Effector memory CD8-positive, alpha-beta T cell (primary cell): ENCODE data around the gene GPBP1L1.
"Not testable (repeated sequence)": the region's sequence is repeated elsewhere in the genome, so short reads cannot be mapped to it uniquely, and the experiment has no call there.

ENCODE experiments used
- ATAC-seq: fragments of 150-1000 bp; cut with Tn5 transposase; replicated peaks from 2 replicates; pipeline ENCODE4 v1.10.0; 2021; ENCODE audit warnings: mild to moderate bottlenecking, moderate library complexity
- DNase-seq, 3 experiments: peaks; one replicate each; pipeline ENCODE4 v3.0.0; 2021
- H3K27ac Mint-ChIP-seq, 2 donors: one replicate each; pipeline ENCODE4 v1.8.0; 2022; ENCODE audit warnings: mild to moderate bottlenecking in 2 of 2, mixed read lengths in 2 of 2, moderate library complexity in 2 of 2
- H3K27me3 Mint-ChIP-seq, 2 donors: one replicate each; pipeline ENCODE4 v1.8.0; 2022; ENCODE audit warnings: mixed read lengths in 2 of 2
- H3K36me3 Mint-ChIP-seq: one replicate; pipeline ENCODE4 v1.8.0; 2022; ENCODE audit warnings: mild to moderate bottlenecking, moderate library complexity, mixed read lengths; ENCODE audit not compliant: insufficient read depth
- H3K4me1 Mint-ChIP-seq, 2 donors: one replicate each; pipeline ENCODE4 v1.8.0; 2022; ENCODE audit warnings: low read depth in 2 of 2, mixed read lengths in 2 of 2
- H3K4me3 Mint-ChIP-seq, 2 donors: one replicate each; pipeline ENCODE4 v1.8.0; 2022; ENCODE audit warnings: mild to moderate bottlenecking in 2 of 2, mixed read lengths in 2 of 2, moderate library complexity in 2 of 2
- H3K9me3 Mint-ChIP-seq, 2 donors: one replicate each; pipeline ENCODE4 v1.8.0; 2022; ENCODE audit warnings: mixed read lengths in 2 of 2
- total RNA-seq, 9 experiments: gene quantifications; one replicate each; lab custom pipeline; 2026; lab: John Stamatoyannopoulos, UW

Gene GPBP1L1
- 122 to 238 (median 216) reads per million in 9 experiments for total RNA-seq

- no peaks in the 10 kb centered on the region for H3K27me3 Mint-ChIP-seq
- H3K4me1 Mint-ChIP-seq, result peaks cover 41 to 46% of the 10 kb centered on the region in 2 donors
- H3K27ac Mint-ChIP-seq, result peak within 1 kb of the TSS; percentile 97 to 99
- peak within 1 kb of the TSS; percentile 100 for H3K4me3 Mint-ChIP-seq
- H3K9me3 Mint-ChIP-seq, result no peaks in the 10 kb centered on the region
- H3K36me3 Mint-ChIP-seq, result peaks cover 37% of the 10 kb centered on the region
- peak; percentile 67 for ATAC-seq
- DNase-seq, result peak; percentile 97 to 98 (median 98)
Observed at GRCh38 chr1:45686288-45687013, at the start of gene GPBP1L1. TSS of gene GPBP1L1 (minus strand) at chr1:45686533. CDS start at chr1:45659087, 27,446 bp downstream.

GRCh38 chr1:45730780-45731319 is 44.5 kb upstream of the GPBP1L1 start:
- Mint-ChIP-seq H3K27ac (no peak overlapping the region), H3K27me3 (no peaks in the 10 kb centered on the region), H3K9me3 (no peaks in the 10 kb centered on the region), H3K4me1 (peaks cover 6 to 7% of the 10 kb centered on the region in 2 donors), H3K4me3 (no peak overlapping the region), H3K36me3 (peaks cover 27% of the 10 kb centered on the region)
- DNase-seq (no peak), ATAC-seq (no peak)

GRCh38 chr1:45730075-45730779 is 43.9 kb upstream of the GPBP1L1 start:
- Mint-ChIP-seq H3K4me3 (no peak overlapping the region), H3K4me1 (peaks cover 6 to 7% of the 10 kb centered on the region in 2 donors), H3K27ac (no peak overlapping the region), H3K9me3 (no peaks in the 10 kb centered on the region), H3K36me3 (peaks cover 27% of the 10 kb centered on the region), H3K27me3 (no peaks in the 10 kb centered on the region)
- DNase-seq, result no peak
- no peak for ATAC-seq

- not testable (repeated sequence) for H3K4me3 Mint-ChIP-seq, DNase-seq, ATAC-seq, H3K27me3 Mint-ChIP-seq, H3K4me1 Mint-ChIP-seq, H3K27ac Mint-ChIP-seq, H3K9me3 Mint-ChIP-seq
- H3K36me3 Mint-ChIP-seq, result peaks cover 19% of the 10 kb centered on the region
Observed at GRCh38 chr1:45726007-45726406, 39.7 kb upstream of the GPBP1L1 start.

GRCh38 chr1:45723248-45723930 is 37.1 kb upstream of the GPBP1L1 start:
- no peaks in the 10 kb centered on the region for H3K4me1 Mint-ChIP-seq
- no peak overlapping the region for H3K4me3 Mint-ChIP-seq
- no peaks in the 10 kb centered on the region for H3K27me3 Mint-ChIP-seq
- DNase-seq (no peak), ATAC-seq (no peak)
- H3K36me3 Mint-ChIP-seq, result peaks cover 24% of the 10 kb centered on the region
- no peaks in the 10 kb centered on the region for H3K9me3 Mint-ChIP-seq
- H3K27ac Mint-ChIP-seq, result no peak overlapping the region

GRCh38 chr1:45722809-45723208 is 36.5 kb upstream of the GPBP1L1 start:
- no peak for ATAC-seq
- Mint-ChIP-seq H3K27ac (no peak overlapping the region), H3K4me3 (no peak overlapping the region), H3K9me3 (no peaks in the 10 kb centered on the region), H3K27me3 (no peaks in the 10 kb centered on the region), H3K36me3 (peaks cover 24% of the 10 kb centered on the region), H3K4me1 (no peaks in the 10 kb centered on the region)
- DNase-seq, result no peak

GRCh38 chr1:45721207-45721606 is 34.9 kb upstream of the GPBP1L1 start:
- Mint-ChIP-seq H3K4me1 (no peaks in the 10 kb centered on the region), H3K27me3 (no peaks in the 10 kb centered on the region), H3K27ac (no peak overlapping the region), H3K36me3 (peaks cover 19% of the 10 kb centered on the region), H3K4me3 (no peak overlapping the region), H3K9me3 (no peaks in the 10 kb centered on the region)
- ATAC-seq, result no peak
- DNase-seq, result no peak

- no peaks in the 10 kb centered on the region for H3K9me3 Mint-ChIP-seq
- H3K27ac Mint-ChIP-seq, result no peak overlapping the region
- no peaks in the 10 kb centered on the region for H3K27me3 Mint-ChIP-seq
- no peak overlapping the region for H3K4me3 Mint-ChIP-seq
- DNase-seq (no peak), ATAC-seq (no peak)
- peaks cover 37% of the 10 kb centered on the region for H3K36me3 Mint-ChIP-seq
- no peaks in the 10 kb centered on the region for H3K4me1 Mint-ChIP-seq
Observed at GRCh38 chr1:45718289-45718688, 32.0 kb upstream of the GPBP1L1 start.

GRCh38 chr1:45717386-45717785 is 31.1 kb upstream of the GPBP1L1 start:
- not testable (repeated sequence) for H3K4me1 Mint-ChIP-seq, H3K4me3 Mint-ChIP-seq, H3K27ac Mint-ChIP-seq, ATAC-seq, H3K9me3 Mint-ChIP-seq, H3K27me3 Mint-ChIP-seq, DNase-seq
- peaks cover 44% of the 10 kb centered on the region for H3K36me3 Mint-ChIP-seq

GRCh38 chr1:45716700-45717099 is 30.4 kb upstream of the GPBP1L1 start:
- Mint-ChIP-seq H3K4me3 (no peak overlapping the region), H3K27me3 (no peaks in the 10 kb centered on the region), H3K4me1 (no peaks in the 10 kb centered on the region), H3K9me3 (no peaks in the 10 kb centered on the region), H3K27ac (no peak overlapping the region), H3K36me3 (peaks cover 51% of the 10 kb centered on the region)
- no peak for DNase-seq
- no peak for ATAC-seq

GRCh38 chr1:45713711-45714110 is 27.4 kb upstream of the GPBP1L1 start:
- ATAC-seq (no peak), DNase-seq (no peak)
- H3K4me1 Mint-ChIP-seq, result no peaks in the 10 kb centered on the region
- H3K27ac Mint-ChIP-seq, result no peak overlapping the region
- H3K4me3 Mint-ChIP-seq, result no peak overlapping the region
- H3K27me3 Mint-ChIP-seq, result no peaks in the 10 kb centered on the region
- H3K36me3 Mint-ChIP-seq, result peaks cover 65% of the 10 kb centered on the region
- no peaks in the 10 kb centered on the region for H3K9me3 Mint-ChIP-seq

GRCh38 chr1:45704637-45705036 is 18.3 kb upstream of the GPBP1L1 start:
- ATAC-seq (no peak), DNase-seq (no peak)
- Mint-ChIP-seq H3K4me3 (no peak overlapping the region), H3K27me3 (no peaks in the 10 kb centered on the region), H3K4me1 (no peaks in the 10 kb centered on the region), H3K9me3 (peaks cover 0 to 2% of the 10 kb centered on the region in 2 donors), H3K27ac (no peak overlapping the region), H3K36me3 (peaks cover 17% of the 10 kb centered on the region)

GRCh38 chr1:45694823-45695222 is 8.5 kb upstream of the GPBP1L1 start:
- ATAC-seq (no peak), DNase-seq (no peak)
- Mint-ChIP-seq H3K4me3 (no peak overlapping the region), H3K9me3 (no peaks in the 10 kb centered on the region), H3K4me1 (peaks cover 5 to 9% of the 10 kb centered on the region in 2 donors), H3K27me3 (no peaks in the 10 kb centered on the region), H3K27ac (no peak overlapping the region), H3K36me3 (peaks cover 48% of the 10 kb centered on the region)
